IPS-15b (cell line): ENCODE results near the gene ATP10B.

Experiments used
- H3K27me3 ChIP-seq: one replicate; pipeline ENCODE4 v1.6.1; 2013; ENCODE audit warnings: low read length; ENCODE audit not compliant: control insufficient read depth, insufficient read depth
- H3K36me3 ChIP-seq: one replicate; pipeline ENCODE4 v1.6.1; 2013; ENCODE audit warnings: low read length; ENCODE audit not compliant: control insufficient read depth, insufficient read depth
- H3K4me1 ChIP-seq: one replicate; pipeline ENCODE4 v1.6.1; 2013; ENCODE audit warnings: mild to moderate bottlenecking, low read length; ENCODE audit not compliant: control insufficient read depth, insufficient read depth
- H3K4me3 ChIP-seq: one replicate; pipeline ENCODE4 v1.5.1; 2013; ENCODE audit warnings: low read depth, low read length
- H3K9ac ChIP-seq: one replicate; pipeline ENCODE4 v1.6.1; 2013; ENCODE audit warnings: low read depth, mild to moderate bottlenecking, low read length
- H3K9me3 ChIP-seq: one replicate; pipeline ENCODE4 v1.6.1; 2013; ENCODE audit warnings: mild to moderate bottlenecking, low read length; ENCODE audit not compliant: control insufficient read depth, insufficient read depth

Gene ATP10B

DNA sequence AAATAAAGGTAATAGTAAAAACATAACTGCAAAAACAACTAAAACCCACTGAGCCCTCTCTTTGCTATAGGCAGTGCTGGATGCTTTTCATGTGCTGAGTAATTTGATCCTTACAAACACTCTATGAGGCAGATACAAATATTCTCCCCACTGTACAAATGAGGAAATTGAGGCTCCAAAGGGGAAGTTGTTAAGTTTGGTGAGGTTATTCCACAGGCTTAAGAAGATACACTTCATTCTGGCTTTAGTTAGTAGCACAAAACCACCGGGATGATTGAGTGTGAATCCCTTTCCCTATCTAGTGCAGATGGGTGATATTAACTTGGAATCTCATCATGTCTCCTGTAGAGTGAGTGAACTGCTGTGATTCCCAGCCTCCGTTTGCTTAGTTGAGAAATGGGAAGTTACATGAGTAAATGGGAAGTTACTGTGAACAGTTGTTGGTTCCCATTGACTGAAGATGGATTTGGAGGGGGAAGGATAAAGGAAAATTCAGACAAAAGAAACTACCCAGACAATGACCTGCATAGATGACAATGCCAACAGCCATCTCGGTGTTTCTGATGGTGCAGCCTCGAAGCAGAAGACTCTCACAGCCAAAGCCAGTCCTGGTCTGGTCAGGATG, 208.3 kb downstream of the ATP10B start:
- Histone ChIP-seq H3K36me3 (no peaks in the 10 kb centered on the region), H3K27me3 (no peaks in the 10 kb centered on the region), H3K4me3 (no peak overlapping the region), H3K4me1 (no peaks in the 10 kb centered on the region), H3K9ac (no peak overlapping the region), H3K9me3 (no peaks in the 10 kb centered on the region)

DNA sequence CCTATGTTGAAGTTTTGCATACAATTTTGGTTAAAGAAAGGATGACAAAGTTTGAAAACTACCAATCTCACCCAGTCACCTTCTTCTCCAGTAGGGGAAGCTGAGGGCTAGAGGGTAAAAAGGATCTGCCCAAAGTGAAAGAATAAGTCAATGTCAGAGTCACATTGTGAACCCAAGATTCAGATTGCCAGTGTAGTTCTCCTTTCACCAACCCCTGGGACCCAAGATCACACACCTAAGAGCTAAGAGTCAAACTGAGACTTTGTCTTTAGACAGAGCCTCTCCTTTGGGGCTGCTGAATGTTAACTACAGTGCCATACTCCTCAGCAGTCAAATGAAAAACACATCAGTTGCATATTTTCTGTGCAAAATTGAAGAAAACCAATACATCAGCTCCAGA, 210.6 kb downstream of the ATP10B start:
- no peak overlapping the region for H3K9ac ChIP-seq
- no peaks in the 10 kb centered on the region for H3K9me3 ChIP-seq
- no peaks in the 10 kb centered on the region for H3K27me3 ChIP-seq
- no peaks in the 10 kb centered on the region for H3K4me1 ChIP-seq
- H3K36me3 ChIP-seq: no peaks in the 10 kb centered on the region
- H3K4me3 ChIP-seq: no peak overlapping the region

DNA sequence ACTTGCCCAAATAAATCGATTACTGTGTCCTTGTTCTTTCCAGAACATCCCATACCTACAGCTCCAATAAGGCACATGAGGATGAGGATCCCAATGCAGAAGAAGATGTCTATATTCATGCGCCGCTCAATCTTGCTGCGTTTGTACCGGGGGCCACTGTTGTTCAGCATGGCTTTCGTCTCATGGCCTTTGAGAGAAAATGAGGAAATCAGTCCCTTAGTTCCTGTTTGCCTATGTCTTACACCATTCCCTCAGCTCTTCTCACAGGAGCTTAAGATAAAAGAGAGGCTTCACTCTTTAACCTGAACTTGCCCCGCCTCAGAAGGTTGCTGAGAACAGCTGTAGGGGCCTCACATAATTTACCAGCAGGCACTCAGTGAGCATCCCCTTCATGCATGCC, 211.6 kb downstream of the ATP10B start:
- Histone ChIP-seq H3K36me3 (no peaks in the 10 kb centered on the region), H3K9ac (no peak overlapping the region), H3K4me3 (no peak overlapping the region), H3K9me3 (no peaks in the 10 kb centered on the region), H3K4me1 (no peaks in the 10 kb centered on the region), H3K27me3 (no peaks in the 10 kb centered on the region)

DNA sequence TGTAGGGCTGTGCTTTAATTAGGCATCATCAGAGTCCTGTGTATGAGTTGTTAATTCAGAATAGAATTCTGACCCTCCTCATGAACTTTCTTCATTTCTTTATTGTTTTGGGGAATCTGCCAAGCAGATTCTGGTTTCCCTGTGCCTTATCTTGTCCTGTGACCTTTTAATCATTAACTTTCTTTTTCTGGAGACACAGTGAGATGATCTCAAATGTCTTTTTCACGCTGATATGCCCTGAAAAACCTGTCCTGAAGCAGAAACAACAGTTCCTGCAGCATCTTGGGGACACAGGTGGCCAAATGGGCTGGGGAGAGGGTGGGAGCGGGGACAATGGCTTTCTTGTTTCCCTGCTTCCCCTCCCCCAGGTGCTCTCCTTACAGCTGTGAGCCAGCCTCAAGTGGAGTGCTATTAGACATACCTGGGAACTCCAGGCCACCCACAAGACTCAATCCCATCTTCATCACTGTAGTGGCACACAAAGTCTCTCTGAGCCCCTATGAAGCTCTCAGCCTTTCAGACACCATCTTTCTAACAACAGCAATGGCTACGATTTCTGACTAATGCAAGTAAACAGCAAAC, 213.8 kb downstream of the ATP10B start:
- no peak overlapping the region for H3K9ac ChIP-seq
- H3K27me3 ChIP-seq: no peaks in the 10 kb centered on the region
- no peaks in the 10 kb centered on the region for H3K36me3 ChIP-seq
- no peak overlapping the region for H3K4me3 ChIP-seq
- H3K4me1 ChIP-seq: no peaks in the 10 kb centered on the region
- no peaks in the 10 kb centered on the region for H3K9me3 ChIP-seq

DNA sequence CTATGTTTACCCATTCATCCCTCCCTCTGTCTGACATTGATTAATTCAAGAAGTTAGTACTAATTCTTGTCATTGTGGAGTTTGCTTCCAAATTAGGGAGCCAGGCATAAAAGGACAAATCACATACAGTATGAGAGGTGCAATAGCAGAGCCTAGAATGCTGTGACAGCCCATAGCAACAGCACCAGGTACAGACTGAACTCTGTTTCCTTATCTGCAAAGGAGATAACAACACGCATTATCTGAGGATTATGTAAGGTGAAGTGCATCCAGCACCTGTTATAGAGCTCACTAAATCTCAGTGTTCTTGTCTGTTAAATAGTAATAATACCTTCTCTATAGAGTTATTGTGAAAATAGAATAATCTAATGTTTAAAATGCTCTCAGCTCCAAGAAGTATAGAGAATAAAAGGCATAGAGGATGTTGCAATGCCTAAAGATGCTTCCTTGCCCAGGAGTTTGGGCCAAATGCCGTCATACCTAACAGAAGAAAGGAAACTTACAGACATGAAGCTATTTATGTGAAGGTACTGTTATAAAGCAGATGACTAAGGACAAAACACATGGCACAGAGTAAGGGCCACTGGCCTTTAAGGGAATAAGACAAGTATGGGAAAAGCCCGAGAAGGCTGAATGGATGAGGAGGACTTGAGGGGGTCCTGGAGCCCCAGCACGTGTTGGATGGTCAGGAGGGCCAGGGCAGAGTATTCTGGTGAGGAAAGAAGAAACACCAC, 214.5 kb downstream of the ATP10B start:
- no peaks in the 10 kb centered on the region for H3K9me3 ChIP-seq
- no peaks in the 10 kb centered on the region for H3K36me3 ChIP-seq
- H3K9ac ChIP-seq: no peak overlapping the region
- no peaks in the 10 kb centered on the region for H3K27me3 ChIP-seq
- H3K4me3 ChIP-seq: no peak overlapping the region
- H3K4me1 ChIP-seq: no peaks in the 10 kb centered on the region

DNA sequence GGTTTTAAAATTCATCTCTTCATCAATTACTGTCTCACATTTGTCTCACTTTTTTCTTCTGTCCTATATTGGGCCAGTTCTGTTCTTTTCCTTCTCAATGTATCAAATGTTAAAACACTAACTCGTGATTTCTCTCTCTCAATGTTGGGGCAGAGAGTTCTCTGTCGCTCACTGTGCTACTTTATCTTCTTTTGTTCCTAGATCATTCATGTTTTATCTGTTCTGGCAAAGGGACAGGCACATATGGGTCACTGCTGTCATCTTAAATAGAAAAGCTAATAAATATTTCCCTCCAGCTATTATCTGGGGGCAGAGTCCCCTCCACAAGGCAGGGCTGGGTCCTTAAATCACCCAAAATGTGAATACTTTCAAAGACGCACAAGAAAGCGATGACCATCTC, 216.3 kb downstream of the ATP10B start:
- no peaks in the 10 kb centered on the region for H3K27me3 ChIP-seq
- no peaks in the 10 kb centered on the region for H3K9me3 ChIP-seq
- no peak overlapping the region for H3K4me3 ChIP-seq
- no peak overlapping the region for H3K9ac ChIP-seq
- H3K4me1 ChIP-seq: no peaks in the 10 kb centered on the region
- H3K36me3 ChIP-seq: no peaks in the 10 kb centered on the region

DNA sequence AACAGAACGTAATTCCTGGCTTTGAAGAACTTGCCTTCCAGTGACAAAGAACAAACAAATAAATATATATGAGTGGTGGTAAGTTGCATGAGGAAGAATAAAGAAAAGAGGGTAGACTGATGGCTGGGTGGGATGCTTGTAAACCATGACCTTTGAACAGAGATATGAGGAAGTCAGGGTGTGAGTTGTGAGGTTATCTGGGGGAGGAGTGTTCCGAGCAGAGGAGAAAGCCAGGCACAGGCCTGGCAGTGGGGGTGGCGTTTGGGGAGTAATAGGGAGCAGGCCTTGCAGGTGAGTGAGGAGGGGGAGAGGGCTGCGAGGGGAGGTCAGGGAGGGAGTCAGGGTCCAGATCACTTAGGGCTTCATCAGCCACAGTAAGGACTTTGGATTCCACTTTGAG, 217.0 kb downstream of the ATP10B start:
- H3K9me3 ChIP-seq: no peaks in the 10 kb centered on the region
- H3K36me3 ChIP-seq: no peaks in the 10 kb centered on the region
- no peaks in the 10 kb centered on the region for H3K27me3 ChIP-seq
- no peaks in the 10 kb centered on the region for H3K4me1 ChIP-seq
- no peak overlapping the region for H3K9ac ChIP-seq
- no peak overlapping the region for H3K4me3 ChIP-seq

DNA sequence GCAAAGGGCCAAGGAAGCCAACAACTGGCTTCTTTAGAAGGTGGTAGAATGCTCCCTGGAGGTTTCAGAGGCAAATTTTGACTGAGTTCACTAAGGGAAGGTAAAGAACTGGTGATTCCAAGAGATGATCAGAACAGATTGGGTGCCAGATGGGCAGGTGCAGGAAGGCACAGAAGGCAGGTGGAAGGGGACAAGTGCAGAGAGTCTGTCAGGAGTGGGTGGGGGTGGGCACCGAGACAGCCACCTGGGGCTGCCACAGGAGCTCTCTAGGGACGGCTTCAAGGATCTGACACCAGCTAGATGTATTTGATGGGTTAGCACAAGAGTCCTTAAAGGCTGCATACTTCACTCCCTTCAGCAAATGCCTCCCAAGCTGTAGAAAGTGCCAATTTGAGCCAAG, 223.0 kb downstream of the ATP10B start:
- H3K36me3 ChIP-seq: no peaks in the 10 kb centered on the region
- no peaks in the 10 kb centered on the region for H3K9me3 ChIP-seq
- no peak overlapping the region for H3K4me3 ChIP-seq
- no peaks in the 10 kb centered on the region for H3K27me3 ChIP-seq
- H3K9ac ChIP-seq: no peak overlapping the region
- H3K4me1 ChIP-seq: no peaks in the 10 kb centered on the region

DNA sequence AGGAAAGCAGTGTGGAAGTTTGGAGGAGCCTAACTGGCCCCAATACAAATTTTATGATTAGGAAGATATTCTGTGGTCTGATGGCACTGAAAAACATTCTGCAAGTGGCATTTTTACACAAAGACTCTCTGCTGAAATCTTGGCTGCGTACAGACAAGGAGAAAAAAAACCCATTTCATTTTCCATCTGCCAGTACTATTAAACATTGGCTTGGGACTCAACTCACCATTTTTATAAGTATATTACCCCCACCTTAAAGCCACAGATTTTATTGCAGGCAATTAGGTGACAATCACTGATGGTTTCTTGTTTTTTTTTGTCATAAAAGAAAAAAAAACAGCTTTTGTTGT, 223.4 kb downstream of the ATP10B start:
- no peak overlapping the region for H3K9ac ChIP-seq
- H3K36me3 ChIP-seq: no peaks in the 10 kb centered on the region

DNA sequence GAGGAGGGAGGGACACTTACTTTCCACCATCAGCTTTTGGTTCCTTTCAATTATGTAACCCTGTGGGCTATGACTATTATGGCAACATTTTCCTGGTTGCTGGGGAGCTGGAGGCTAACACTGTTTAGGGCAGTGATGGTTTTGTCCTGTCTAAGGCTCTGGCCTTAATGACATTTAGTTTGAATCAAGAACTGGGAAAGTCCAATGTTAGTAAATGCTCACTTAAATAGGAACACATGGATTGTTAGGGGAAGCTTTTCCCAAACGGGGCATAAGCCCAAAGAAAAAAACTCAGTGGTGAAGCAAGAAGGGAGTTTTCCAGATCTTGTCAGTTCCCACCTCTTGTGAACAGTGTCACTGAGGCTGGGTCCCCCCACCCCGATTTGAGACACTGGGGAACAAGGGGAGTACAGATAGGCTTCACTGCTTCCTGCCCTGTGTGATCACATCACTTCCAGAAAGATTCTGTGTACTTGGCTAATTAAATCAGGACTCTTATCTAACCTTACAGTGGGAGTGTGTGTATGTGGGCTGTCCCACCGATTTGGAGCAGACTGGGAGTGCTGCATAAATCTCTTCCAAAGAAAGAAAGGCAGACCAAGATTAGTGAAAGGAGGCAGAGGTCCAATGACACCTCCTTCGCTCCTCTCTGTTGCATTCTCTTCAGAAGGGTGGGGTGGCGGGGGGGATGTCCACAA, 223.9 kb downstream of the ATP10B start:
- H3K4me3 ChIP-seq: no peak overlapping the region
- no peaks in the 10 kb centered on the region for H3K36me3 ChIP-seq
- no peak overlapping the region for H3K9ac ChIP-seq
- no peaks in the 10 kb centered on the region for H3K9me3 ChIP-seq
- no peaks in the 10 kb centered on the region for H3K27me3 ChIP-seq
- H3K4me1 ChIP-seq: no peaks in the 10 kb centered on the region

More for the DNA sequence above, 223.4 kb downstream of the ATP10B start:
- Histone ChIP-seq H3K4me1 (no peaks in the 10 kb centered on the region), H3K27me3 (no peaks in the 10 kb centered on the region), H3K9me3 (no peaks in the 10 kb centered on the region), H3K4me3 (no peak overlapping the region)

DNA sequence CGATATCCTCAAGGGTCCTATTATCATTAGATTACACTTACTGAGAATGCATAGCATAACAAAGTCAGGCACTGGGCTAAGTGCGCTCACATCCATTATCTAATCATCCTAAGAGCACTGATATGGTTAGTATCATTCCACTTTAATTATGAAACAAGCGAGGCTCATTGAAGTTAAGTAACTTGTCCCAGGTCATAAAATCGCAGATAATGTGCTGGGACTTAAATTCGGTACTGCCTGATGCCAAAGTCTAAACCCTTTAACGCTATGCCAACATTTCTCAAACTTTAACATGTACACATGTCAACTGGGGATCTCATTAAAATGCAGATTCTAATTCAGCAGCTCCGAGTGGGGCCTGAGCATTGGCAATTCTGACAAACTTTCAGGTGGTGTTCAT, 225.7 kb downstream of the ATP10B start:
- Histone ChIP-seq H3K9me3 (no peaks in the 10 kb centered on the region), H3K9ac (no peak overlapping the region)

DNA sequence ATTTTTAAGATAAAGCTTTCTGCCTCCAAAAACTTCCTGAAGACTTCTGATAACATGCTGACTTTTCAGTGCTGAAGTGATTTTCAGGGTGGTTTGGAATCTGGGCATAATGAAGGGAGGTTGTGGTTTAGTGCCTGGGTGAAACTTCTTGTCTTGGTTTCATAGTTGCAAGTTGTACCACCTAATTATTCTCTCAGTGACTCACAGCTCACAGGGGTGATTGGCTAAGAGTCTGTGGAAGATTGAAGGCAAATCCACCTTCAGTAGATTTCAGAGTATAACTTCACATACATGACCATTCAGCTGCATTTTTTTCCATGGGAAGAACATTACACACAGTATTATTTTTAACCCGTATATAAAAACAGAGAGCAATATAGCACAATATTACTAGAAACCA, 230.5 kb downstream of the ATP10B start:
- no peak overlapping the region for H3K4me3 ChIP-seq
- no peaks in the 10 kb centered on the region for H3K9me3 ChIP-seq
- no peak overlapping the region for H3K9ac ChIP-seq
- no peaks in the 10 kb centered on the region for H3K36me3 ChIP-seq
- H3K27me3 ChIP-seq: no peaks in the 10 kb centered on the region
- no peaks in the 10 kb centered on the region for H3K4me1 ChIP-seq

More for the DNA sequence above, 225.7 kb downstream of the ATP10B start:
- H3K27me3 ChIP-seq: no peaks in the 10 kb centered on the region
- H3K36me3 ChIP-seq: no peaks in the 10 kb centered on the region
- no peak overlapping the region for H3K4me3 ChIP-seq
- H3K4me1 ChIP-seq: no peaks in the 10 kb centered on the region
